Endothelial cell (in vitro differentiated cells): ENCODE measurements around the gene BST1. TPM values are rescaled to one million over a fixed set of nuclear protein-coding genes. Genes with fewer than 3 reads are reported as not detected.
A peak's percentile ranks its signal among the peaks of the same experiment; 100 is the strongest.

Source experiments
- DNase-seq: peaks from one replicate; pipeline ENCODE4 v3.0.0; 2021; ENCODE audit warnings: low spot score
- H3K27ac Mint-ChIP-seq: one replicate; pipeline ENCODE4 v1.8.0; 2021; ENCODE audit warnings: mixed read lengths, inconsistent platforms; ENCODE audit not compliant: unreplicated experiment
- H3K27me3 Mint-ChIP-seq: one replicate; pipeline ENCODE4 v1.8.0; 2021; ENCODE audit warnings: mild to moderate bottlenecking, moderate library complexity, mixed read lengths, inconsistent platforms; ENCODE audit not compliant: unreplicated experiment
- H3K36me3 Mint-ChIP-seq: one replicate; pipeline ENCODE4 v1.8.0; 2021; ENCODE audit warnings: mild to moderate bottlenecking, low read depth, mixed read lengths, inconsistent platforms; ENCODE audit not compliant: unreplicated experiment
- H3K4me1 Mint-ChIP-seq: one replicate; pipeline ENCODE4 v1.8.0; 2021; ENCODE audit warnings: mild to moderate bottlenecking, mixed read lengths, inconsistent platforms; ENCODE audit not compliant: unreplicated experiment
- H3K4me3 Mint-ChIP-seq: one replicate; pipeline ENCODE4 v1.8.0; 2021; ENCODE audit warnings: mild to moderate bottlenecking, mixed read lengths, inconsistent platforms; ENCODE audit not compliant: unreplicated experiment
- H3K9me3 Mint-ChIP-seq: one replicate; pipeline ENCODE4 v1.8.0; 2021; ENCODE audit warnings: mixed read lengths, inconsistent platforms; ENCODE audit not compliant: unreplicated experiment
- total RNA-seq: library from RNA; stranded (reverse); fragmentation: NEBNext Ultra II Directional; extraction: Animal tissue kit (Norgen Biotek cat#: 25700); gene quantifications from one replicate; pipeline ENCODE4 v1.2.1, GENCODE V29; 2021; ENCODE audit not compliant: unreplicated experiment
- TF ChIP-seq, protein P1 (sequence below): fragments of 200-600 bp; sonication (generic); IDR thresholded peaks from one replicate; pipeline ENCODE4 v1.5.0; 2021; ENCODE audit warnings: antibody characterized with exemption; ENCODE audit not compliant: unreplicated experiment

BST1 gene
- total RNA-seq, 1 donor from 2014 or later: 12.6 TPM

DNA sequence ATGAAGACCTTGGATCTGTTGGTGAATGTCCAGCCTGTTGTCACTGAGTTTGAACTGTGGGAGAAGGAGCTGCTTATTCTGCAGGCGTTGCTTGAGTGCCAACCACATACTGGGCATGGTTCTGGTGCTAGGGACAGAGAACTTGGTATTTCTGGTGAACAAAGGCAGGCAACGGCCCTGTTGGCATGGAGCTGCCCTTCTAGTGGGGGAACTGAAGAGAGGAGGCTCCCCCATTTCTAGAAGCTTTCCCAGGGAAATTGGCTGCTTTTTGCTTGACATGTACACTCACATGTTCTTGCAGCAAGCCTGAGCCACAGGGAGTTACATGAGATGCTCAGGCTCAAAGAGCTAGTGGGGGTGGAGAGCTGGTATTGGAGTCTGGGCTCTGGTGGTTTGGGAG lies 66.3 kb downstream of the BST1 start:
- Mint-ChIP-seq H3K9me3 (no peaks in the 10 kb centered on the region), H3K4me3 (no peak overlapping the region), H3K27me3 (peaks cover 5% of the 10 kb centered on the region), H3K36me3 (no peaks in the 10 kb centered on the region), H3K27ac (no peak overlapping the region), H3K4me1 (peaks cover 13% of the 10 kb centered on the region)
- TF ChIP-seq, protein P1, sequence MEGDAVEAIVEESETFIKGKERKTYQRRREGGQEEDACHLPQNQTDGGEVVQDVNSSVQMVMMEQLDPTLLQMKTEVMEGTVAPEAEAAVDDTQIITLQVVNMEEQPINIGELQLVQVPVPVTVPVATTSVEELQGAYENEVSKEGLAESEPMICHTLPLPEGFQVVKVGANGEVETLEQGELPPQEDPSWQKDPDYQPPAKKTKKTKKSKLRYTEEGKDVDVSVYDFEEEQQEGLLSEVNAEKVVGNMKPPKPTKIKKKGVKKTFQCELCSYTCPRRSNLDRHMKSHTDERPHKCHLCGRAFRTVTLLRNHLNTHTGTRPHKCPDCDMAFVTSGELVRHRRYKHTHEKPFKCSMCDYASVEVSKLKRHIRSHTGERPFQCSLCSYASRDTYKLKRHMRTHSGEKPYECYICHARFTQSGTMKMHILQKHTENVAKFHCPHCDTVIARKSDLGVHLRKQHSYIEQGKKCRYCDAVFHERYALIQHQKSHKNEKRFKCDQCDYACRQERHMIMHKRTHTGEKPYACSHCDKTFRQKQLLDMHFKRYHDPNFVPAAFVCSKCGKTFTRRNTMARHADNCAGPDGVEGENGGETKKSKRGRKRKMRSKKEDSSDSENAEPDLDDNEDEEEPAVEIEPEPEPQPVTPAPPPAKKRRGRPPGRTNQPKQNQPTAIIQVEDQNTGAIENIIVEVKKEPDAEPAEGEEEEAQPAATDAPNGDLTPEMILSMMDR: no peak
- no peak for DNase-seq

DNA sequence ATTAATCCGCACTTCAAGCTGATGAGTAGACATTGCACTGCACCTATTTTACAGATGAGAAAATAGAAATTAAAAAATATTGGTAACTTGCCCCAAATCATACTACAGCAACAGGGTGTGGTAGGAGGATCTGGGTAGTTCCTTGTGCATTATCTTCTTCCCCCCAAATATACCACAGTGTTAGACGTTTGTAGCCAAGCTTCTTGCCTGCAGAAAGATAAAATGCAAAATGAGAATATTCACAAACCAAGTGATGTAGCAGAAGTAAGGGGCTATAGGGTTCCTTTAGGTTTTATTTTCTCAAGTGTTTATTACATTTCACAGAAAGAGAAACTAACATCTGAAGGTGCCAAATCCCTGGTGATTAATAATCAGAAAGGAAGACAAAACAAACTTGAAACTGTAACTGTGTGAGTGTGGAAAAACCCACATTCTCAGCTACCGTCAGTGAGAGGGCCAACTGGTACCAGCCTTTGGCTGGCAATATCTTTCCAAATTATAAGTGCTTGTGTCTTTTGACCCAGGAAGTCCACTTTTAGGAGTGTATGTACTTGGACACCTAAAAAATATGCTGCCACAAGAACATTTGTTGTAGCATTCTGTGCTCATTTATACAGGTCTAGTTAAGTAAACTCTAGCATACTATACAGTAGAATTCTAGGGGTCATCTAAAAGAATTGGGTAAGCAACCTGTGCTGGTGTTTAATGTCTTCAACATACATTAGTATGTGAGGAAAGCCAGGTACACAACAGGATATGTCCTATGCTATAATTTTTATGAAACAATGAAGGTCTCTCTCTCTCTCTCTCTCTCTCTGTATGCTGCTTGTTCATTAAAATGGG lies 68.6 kb downstream of the BST1 start:
- no peak overlapping the region for H3K27ac Mint-ChIP-seq
- no peak overlapping the region for H3K4me3 Mint-ChIP-seq
- H3K36me3 Mint-ChIP-seq: no peaks in the 10 kb centered on the region
- H3K27me3 Mint-ChIP-seq: peaks cover 4% of the 10 kb centered on the region
- no peaks in the 10 kb centered on the region for H3K9me3 Mint-ChIP-seq
- no peaks in the 10 kb centered on the region for H3K4me1 Mint-ChIP-seq
- TF ChIP-seq, protein P1: no peak
- DNase-seq: no peak

DNA sequence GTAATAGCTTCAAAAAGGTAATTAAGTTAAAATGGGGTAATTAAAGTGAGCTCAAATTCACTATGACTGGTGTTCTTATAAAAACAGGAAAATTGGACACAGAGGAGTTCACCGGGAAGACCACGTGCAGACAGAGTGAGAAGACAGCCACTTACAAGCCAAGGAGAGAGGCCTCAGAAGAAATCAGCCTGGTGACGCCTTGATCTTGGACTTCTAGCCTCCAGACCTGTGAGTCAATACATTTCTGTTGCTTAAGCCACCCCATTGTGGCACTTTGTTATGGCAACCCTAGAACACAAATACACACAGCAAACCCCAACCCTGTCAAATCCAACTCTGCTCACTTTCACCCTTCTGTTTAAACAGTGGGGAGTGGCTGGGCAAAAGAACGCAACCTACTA lies 71.2 kb downstream of the BST1 start:
- TF ChIP-seq, protein P1: no peak
- H3K4me3 Mint-ChIP-seq: no peak overlapping the region
- no peaks in the 10 kb centered on the region for H3K9me3 Mint-ChIP-seq
- H3K27me3 Mint-ChIP-seq: peaks cover 9% of the 10 kb centered on the region
- no peak overlapping the region for H3K27ac Mint-ChIP-seq
- DNase-seq: no peak
- no peaks in the 10 kb centered on the region for H3K4me1 Mint-ChIP-seq
- H3K36me3 Mint-ChIP-seq: no peaks in the 10 kb centered on the region

DNA sequence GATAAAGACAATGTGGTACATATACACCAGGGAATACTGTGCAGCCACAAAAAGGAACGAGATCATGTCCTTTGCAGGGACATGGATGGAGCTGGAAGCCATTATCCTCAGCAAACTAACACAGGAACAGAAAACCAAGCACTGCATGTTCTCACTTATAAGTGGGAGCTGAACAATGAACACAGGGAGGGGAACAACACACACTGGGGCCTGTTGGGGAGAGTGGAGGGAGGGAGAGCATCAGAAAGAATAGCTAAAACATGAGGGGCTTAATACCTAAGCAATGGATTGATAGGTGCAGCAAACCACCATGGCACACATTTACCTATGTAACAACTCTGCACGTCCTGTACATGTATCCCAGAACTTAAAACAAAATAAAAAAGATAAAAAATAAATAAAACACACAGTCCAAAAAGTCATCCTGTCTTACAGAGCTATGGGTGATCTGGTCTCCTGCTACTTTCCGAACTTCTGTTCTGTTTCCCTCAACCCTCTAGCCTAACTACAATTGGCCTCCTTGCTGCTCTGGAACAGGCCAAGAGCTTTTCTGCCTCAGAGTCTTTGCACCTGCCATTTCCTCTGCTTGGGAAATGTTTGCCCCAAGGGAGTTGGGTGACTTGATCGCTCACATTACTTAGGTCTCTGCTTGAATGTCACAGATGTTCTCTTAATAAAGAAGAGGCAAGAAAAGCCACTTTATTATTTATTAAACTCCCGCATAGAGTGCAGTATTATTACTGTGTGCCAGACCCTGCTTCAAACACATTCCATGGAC lies 74.2 kb downstream of the BST1 start:
- H3K4me3 Mint-ChIP-seq: peak overlapping the region; percentile 7
- TF ChIP-seq, protein P1: no peak
- peaks cover 5% of the 10 kb centered on the region for H3K4me1 Mint-ChIP-seq
- no peak overlapping the region for H3K27ac Mint-ChIP-seq
- H3K36me3 Mint-ChIP-seq: no peaks in the 10 kb centered on the region
- H3K9me3 Mint-ChIP-seq: no peaks in the 10 kb centered on the region
- peaks cover 13% of the 10 kb centered on the region for H3K27me3 Mint-ChIP-seq
- DNase-seq: no peak
